HG03196 (cell line): ENCODE results near the gene PCDH19.
"Not testable (repeated sequence)": the region's sequence is repeated elsewhere in the genome, so short reads cannot be mapped to it uniquely, and the experiment has no call there.

Experiments used
- ATAC-seq: cut with Tn5 transposase; IDR thresholded peaks from one replicate; pipeline ENCODE4 v1.9.1; 2021; ENCODE audit not compliant: unreplicated experiment

Gene PCDH19, protein sequence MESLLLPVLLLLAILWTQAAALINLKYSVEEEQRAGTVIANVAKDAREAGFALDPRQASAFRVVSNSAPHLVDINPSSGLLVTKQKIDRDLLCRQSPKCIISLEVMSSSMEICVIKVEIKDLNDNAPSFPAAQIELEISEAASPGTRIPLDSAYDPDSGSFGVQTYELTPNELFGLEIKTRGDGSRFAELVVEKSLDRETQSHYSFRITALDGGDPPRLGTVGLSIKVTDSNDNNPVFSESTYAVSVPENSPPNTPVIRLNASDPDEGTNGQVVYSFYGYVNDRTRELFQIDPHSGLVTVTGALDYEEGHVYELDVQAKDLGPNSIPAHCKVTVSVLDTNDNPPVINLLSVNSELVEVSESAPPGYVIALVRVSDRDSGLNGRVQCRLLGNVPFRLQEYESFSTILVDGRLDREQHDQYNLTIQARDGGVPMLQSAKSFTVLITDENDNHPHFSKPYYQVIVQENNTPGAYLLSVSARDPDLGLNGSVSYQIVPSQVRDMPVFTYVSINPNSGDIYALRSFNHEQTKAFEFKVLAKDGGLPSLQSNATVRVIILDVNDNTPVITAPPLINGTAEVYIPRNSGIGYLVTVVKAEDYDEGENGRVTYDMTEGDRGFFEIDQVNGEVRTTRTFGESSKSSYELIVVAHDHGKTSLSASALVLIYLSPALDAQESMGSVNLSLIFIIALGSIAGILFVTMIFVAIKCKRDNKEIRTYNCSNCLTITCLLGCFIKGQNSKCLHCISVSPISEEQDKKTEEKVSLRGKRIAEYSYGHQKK (N-terminal part only)

DNA sequence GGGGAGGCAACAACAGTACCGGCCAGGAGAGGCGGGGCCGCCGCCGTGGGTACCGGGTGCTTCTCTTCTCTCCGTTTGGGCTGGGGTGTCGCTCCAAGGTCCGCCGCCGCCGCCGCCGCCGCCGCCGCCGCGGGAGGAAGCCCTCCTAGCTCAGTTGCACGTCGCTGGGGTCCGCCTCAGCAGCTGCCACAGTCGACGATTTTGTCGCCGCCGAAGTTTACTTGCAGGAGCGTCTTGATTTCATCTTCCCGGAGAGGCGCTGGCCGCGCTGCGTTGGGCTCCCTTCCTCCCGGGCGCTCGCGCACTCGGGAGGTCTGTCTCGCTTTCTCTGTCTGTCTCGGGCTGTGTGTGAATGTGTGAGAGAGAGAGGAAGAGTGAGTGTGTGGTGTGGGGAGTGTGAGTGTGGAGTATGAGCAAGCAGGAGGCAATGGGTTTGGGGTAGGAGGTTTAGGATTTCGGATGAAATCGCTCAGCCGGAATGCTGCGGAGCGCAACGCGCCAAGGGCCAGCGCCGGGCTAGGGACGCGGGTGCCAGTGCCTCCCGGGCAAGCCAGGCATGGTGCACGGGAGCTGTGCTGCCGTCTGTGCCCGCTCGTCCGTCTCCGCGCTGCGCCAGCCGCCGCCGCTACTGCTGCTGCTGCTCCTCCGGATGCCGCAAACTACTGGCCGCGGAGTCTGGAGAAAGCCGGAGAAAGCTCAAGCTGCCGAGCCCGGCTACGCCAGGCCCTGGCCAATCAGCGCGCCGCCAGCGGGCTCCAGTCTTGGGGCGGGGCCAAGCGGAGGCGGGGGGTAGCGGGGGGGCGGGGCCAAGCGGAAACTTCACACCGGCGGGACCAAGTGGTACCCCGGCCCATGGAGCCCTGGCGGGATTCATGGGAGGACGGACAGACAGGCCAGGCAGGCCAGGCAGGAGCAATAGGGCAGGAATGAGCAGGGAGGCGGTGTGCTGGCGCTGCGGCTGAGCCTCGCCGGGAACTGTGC is at the start of gene PCDH19:
Gene PCDH19, minus strand, starts transcription at position 664 of the 981 bp plus-strand sequence. CDS start 1,676 bp downstream, outside the sequence.
- no peak for ATAC-seq

GRCh38 chrX:100449696-100450608 is 39.9 kb upstream of the PCDH19 start:
- no peak for ATAC-seq

DNA sequence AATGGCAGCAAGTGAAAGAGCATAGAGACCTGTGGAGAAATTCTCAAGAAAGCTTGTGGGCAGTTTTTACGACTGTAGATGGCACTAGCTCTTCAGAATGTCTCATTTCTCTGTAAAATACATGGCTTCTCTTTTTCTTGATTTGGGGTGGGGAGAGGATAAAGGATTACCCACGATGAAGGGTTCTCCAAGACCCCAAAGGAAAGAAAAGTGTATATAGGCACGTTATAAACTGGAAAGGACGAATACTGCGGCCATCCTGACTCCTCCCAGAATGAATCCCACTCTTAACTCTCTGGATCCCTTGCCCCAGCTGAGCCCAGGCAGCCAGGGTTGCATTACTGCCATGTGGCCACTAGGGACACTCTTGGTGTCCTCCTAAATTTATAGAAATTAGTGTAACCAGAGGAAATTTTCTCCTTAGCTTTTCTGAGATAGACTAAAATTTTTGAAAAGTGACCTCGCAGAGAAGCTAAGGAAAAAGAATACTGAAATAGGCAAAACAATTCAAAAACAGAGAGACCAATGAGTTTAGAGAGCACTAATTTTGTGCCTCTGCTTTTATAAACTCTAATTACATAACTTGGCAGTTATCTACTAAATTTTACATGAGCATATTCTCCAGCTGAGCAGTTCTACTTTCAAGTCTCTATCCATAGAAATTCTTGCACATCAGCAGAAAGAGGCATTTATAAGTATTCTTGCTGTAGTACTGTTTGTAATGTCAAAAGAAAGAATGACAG is 37.8 kb upstream of the PCDH19 start:
- ATAC-seq, result no peak

- no peak for ATAC-seq
Observed at GRCh38 chrX:100445593-100445992, 35.5 kb upstream of the PCDH19 start.

DNA sequence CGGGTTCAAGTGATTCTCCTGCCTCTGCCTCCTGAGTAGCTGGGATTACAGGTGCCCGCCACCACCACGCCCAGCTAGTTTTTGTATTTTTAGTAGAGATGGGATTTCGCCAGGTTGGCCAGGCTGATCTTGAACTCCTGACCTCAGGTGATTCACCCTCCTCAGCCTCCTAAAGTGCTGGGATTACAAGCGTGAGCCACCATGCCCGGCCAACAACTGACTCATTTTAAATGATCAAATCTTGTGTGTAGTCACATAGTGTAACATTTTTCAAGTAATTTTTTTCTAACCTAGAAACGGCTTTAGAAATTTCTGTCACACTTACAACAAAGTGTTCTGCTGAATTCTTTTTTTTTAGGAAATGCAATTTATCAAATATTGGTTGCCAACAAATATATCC is 31.2 kb upstream of the PCDH19 start:
- ATAC-seq, result not testable (repeated sequence)

GRCh38 chrX:100440006-100440405 is 29.9 kb upstream of the PCDH19 start:
- no peak for ATAC-seq

DNA sequence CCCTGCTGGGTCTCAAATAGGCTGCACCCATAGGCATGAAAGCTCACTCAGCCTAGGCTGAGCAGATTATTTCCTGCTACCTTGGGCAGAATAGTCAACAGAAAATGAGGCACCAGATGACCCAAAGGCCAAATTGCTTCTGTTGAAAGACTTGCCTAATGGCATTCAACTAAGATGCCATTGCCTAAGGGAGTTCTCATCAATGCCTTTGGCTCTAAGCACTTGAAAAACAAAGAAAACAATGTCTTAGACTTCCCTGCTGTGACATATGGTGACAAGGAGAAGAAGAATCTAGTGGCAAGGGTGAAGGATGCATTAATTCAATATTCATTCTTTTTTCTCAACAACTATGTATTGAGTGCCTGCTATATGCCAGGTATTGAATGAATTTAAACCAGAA is 25.7 kb upstream of the PCDH19 start:
- no peak for ATAC-seq

- no peak for ATAC-seq
Observed at GRCh38 chrX:100424012-100424411, 13.9 kb upstream of the PCDH19 start.

GRCh38 chrX:100418556-100418955 is 8.5 kb upstream of the PCDH19 start:
- ATAC-seq, result no peak

GRCh38 chrX:100417681-100418080 is 7.6 kb upstream of the PCDH19 start:
- ATAC-seq, result no peak

- ATAC-seq, result peak; percentile 83
Observed at GRCh38 chrX:100413229-100413628, 3.2 kb upstream of the PCDH19 start.

DNA sequence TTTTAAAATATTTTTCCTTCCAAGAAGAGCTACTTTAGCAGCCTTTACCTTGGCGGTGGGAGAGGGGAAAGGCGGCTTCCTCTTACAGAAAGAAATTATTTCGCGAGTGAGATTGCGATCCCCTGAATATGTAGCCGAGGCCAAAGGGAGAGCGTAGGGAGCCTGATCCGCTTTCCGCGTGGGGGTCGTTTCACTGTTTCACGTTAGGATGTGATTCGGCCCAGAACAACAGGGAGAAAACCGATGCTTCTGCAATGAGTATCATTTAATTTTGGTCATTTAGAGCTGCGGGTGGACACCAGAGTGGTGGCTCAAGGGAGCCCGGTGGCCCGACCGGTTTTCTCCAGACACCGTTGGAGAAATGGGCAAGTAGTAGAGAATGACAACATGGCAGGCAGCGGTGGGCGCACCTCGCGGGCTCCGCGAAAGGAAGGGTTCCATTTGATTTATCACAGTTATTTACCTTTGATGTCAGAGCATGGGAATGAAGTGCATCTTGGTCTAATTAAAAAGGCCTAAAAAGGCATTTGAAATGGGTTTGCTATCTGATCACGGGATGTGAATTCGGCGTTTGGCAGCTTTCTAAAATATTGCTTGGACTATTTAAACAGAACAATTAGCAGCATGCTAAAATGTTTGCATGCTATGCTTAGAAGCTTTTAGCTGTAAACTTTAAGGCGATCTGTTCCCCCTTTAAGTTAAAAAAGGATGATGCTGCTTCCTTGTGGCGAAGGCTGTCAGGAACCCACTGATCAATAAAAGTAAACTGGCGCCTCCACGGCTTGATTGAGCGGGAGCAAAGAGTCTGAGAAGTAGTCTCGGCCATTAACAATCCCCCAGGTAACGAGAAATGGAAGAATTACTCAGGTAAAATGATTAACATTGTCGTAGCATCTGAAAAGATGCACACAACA is 2.0 kb upstream of the PCDH19 start:
- no peak for ATAC-seq

- ATAC-seq, result no peak
Observed at GRCh38 chrX:100410901-100411801, 1.1 kb upstream of the PCDH19 start.

DNA sequence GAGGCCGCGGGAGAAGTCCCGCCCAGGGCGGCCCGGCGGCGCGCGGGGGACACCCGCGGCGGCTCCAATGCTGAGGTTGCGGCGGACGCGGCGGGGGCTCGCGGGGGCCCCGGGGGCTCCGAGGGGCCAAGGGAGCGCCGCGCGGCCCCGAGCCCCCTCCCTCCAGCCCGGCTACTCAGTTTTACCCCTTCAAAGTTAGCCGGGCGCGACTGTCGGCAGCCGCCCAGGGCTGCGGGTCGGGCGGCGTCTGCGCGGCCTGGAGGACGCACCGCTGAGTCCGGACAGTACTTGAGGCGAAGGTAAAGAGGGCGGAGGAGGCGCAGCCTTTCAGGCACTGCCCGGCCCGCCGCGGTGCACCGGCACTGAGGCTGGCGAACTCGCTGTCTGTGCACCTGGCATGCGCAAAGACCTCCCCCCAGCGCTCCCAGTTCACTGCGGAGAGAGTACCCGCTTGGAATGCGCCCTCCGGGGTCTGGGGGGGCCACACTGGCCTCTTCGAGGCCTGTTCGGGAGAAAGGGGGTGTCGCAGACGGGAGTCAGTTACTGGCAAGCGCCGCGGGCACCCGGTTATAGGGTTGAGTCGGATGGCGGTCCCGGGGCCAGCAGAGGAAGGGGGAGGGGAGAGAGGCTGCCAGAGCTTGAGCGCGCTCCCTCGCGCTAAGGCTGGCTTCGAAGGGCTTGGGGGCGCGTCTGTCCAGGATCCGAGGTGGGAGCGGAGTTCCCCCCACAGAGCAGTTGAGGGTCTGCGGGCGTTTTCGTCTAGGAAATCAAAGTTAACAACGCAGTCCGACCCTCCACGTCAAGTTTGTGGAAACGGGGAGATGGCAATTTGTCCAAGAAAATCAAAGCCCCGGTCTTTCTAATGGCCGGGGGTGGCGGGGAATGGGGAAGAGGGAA is 1.1 kb downstream of the PCDH19 start:
- no peak for ATAC-seq

GRCh38 chrX:100407784-100408712 is 2.0 kb downstream of the PCDH19 start:
- no peak for ATAC-seq
